Smooth muscle cell (in vitro differentiated cells): ENCODE data around the gene TMEM30A. TPM values are rescaled to one million over a fixed set of nuclear protein-coding genes. Genes with fewer than 3 reads are reported as not detected.

Experiments
- DNase-seq: peaks from one replicate; lab custom pipeline; 2025; ENCODE audit not compliant: unreplicated experiment; lab: John Stamatoyannopoulos, UW
- H2AFZ ChIP-seq: fragments of 200-600 bp; sonication (generic); 2 replicates; pipeline ENCODE4 v1.6.0; 2016; ENCODE audit warnings: antibody characterized with exemption, low read depth, mild to moderate bottlenecking
- H3F3A ChIP-seq: fragments of 200-600 bp; sonication (generic); 2 replicates; pipeline ENCODE4 v1.6.0; 2017; ENCODE audit warnings: antibody characterized with exemption, low read depth
- H3K27ac ChIP-seq: fragments of 200-600 bp; sonication (generic); 2 replicates; pipeline ENCODE4 v1.5.1; 2016; ENCODE audit warnings: low read depth, mild to moderate bottlenecking
- H3K27me3 ChIP-seq: fragments of 200-600 bp; sonication (generic); 2 replicates; pipeline ENCODE4 v1.6.1; 2016; ENCODE audit warnings: low read depth, mild to moderate bottlenecking
- H3K36me3 ChIP-seq: fragments of 200-600 bp; sonication (generic); 2 replicates; pipeline ENCODE4 v1.5.1; 2016; ENCODE audit warnings: low read depth
- H3K4me1 ChIP-seq: fragments of 200-600 bp; sonication (generic); 2 replicates; pipeline ENCODE4 v1.5.1; 2016; ENCODE audit warnings: low read depth
- H3K4me2 ChIP-seq: fragments of 200-600 bp; sonication (generic); 2 replicates; pipeline ENCODE4 v1.6.0; 2016; ENCODE audit warnings: mild to moderate bottlenecking
- H3K4me3 ChIP-seq: fragments of 200-600 bp; sonication (generic); 2 replicates; pipeline ENCODE4 v1.5.1; 2016; ENCODE audit warnings: mild to moderate bottlenecking
- H3K79me2 ChIP-seq: fragments of 200-600 bp; sonication (generic); 2 replicates; pipeline ENCODE4 v1.6.0; 2016; ENCODE audit warnings: low read depth, mild to moderate bottlenecking
- H3K9ac ChIP-seq: fragments of 200-600 bp; sonication (generic); 2 replicates; pipeline ENCODE4 v1.6.0; 2016; ENCODE audit warnings: low read depth
- H3K9me3 ChIP-seq: fragments of 200-600 bp; sonication (generic); replicated peaks from 2 replicates; pipeline ENCODE4 v1.5.1; 2016; ENCODE audit warnings: low read depth
- H4K20me1 ChIP-seq: fragments of 200-600 bp; sonication (generic); 2 replicates; pipeline ENCODE4 v1.6.0; 2016; ENCODE audit warnings: low read depth
- WGBS: methylation state at CpG from one replicate; pipeline ENCODE4 v1.1.7; 2016; ENCODE audit warnings: low lambda C conversion rate; 5-methylcytosine and 5-hydroxymethylcytosine counted together
- polyA plus RNA-seq: library from polyadenylated mRNA; unstranded; fragments of >200 nt; fragmentation: Nextera tagmentation; extraction: Ambion mirVana; gene quantifications from 2 replicates; pipeline ENCODE4 v1.2.1, GENCODE V29; 2016
- total RNA-seq: library from RNA; depleted of rRNA; stranded (reverse); fragments of >200 nt; gene quantifications from 2 replicates; pipeline ENCODE4 v1.2.3, GENCODE V29; 2014
- TF ChIP-seq, protein P1 (sequence below): fragments of 200-600 bp; sonication (generic); IDR thresholded peaks from 2 replicates; pipeline ENCODE4 v1.5.1; 2017; ENCODE audit warnings: borderline replicate concordance, mild to moderate bottlenecking, antibody characterized with exemption; ENCODE audit not compliant: insufficient read depth, poor library complexity, severe bottlenecking

The TMEM30A gene
- total and polyA plus RNA-seq, 2 experiments from 2014 or later = 110 to 230 TPM

GRCh38 chr6:75296811-75297779 is 12.5 kb upstream of the TMEM30A start:
- Histone ChIP-seq H3K27ac (no peak overlapping the region), H2AFZ (no peak overlapping the region), H4K20me1 (no peaks in the 10 kb centered on the region), H3K4me1 (peaks cover 16% of the 10 kb centered on the region), H3K79me2 (no peaks in the 10 kb centered on the region), H3F3A (no peaks in the 10 kb centered on the region), H3K9me3 (no peaks in the 10 kb centered on the region), H3K4me3 (no peak overlapping the region), H3K4me2 (no peak overlapping the region), H3K9ac (no peak overlapping the region), H3K27me3 (no peaks in the 10 kb centered on the region), H3K36me3 (no peaks in the 10 kb centered on the region)
- TF ChIP-seq, protein P1, sequence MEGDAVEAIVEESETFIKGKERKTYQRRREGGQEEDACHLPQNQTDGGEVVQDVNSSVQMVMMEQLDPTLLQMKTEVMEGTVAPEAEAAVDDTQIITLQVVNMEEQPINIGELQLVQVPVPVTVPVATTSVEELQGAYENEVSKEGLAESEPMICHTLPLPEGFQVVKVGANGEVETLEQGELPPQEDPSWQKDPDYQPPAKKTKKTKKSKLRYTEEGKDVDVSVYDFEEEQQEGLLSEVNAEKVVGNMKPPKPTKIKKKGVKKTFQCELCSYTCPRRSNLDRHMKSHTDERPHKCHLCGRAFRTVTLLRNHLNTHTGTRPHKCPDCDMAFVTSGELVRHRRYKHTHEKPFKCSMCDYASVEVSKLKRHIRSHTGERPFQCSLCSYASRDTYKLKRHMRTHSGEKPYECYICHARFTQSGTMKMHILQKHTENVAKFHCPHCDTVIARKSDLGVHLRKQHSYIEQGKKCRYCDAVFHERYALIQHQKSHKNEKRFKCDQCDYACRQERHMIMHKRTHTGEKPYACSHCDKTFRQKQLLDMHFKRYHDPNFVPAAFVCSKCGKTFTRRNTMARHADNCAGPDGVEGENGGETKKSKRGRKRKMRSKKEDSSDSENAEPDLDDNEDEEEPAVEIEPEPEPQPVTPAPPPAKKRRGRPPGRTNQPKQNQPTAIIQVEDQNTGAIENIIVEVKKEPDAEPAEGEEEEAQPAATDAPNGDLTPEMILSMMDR = peak; percentile 82
- DNase-seq = no peak
- WGBS = 0% methylated on average over 3 of the region's 3 CpGs

DNA sequence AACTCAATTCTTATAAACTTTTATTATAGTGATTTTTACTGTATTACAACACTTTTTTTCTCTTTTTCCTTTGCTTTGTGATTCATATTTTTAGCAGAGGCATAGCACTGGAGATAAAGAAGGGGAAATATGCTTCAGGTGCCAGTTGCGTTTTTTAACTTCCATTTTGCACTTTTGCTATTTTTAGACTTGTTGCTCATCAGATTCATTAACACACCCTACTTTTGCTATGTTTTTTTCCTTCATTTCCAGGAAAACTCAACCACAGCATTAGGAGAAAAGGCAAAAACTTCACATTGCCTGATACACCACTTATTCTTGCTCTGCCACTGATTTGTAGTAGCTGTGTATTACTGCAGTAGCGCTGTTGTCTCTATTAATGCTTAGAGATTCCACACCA is 8.0 kb upstream of the TMEM30A start:
- H2AFZ ChIP-seq = no peak overlapping the region
- H3K79me2 ChIP-seq = peaks cover 2% of the 10 kb centered on the region
- H3F3A ChIP-seq = no peaks in the 10 kb centered on the region
- no peaks in the 10 kb centered on the region for H3K27me3 ChIP-seq
- peaks cover 2% of the 10 kb centered on the region for H3K4me1 ChIP-seq
- WGBS = 90% methylated on average over 2 of the region's 2 CpGs
- H3K36me3 ChIP-seq = no peaks in the 10 kb centered on the region
- TF ChIP-seq, protein P1 = no peak
- no peak overlapping the region for H3K4me2 ChIP-seq
- no peak overlapping the region for H3K4me3 ChIP-seq
- no peaks in the 10 kb centered on the region for H4K20me1 ChIP-seq
- DNase-seq = no peak
- H3K9ac ChIP-seq = no peak overlapping the region
- no peak overlapping the region for H3K27ac ChIP-seq
- no peaks in the 10 kb centered on the region for H3K9me3 ChIP-seq

DNA sequence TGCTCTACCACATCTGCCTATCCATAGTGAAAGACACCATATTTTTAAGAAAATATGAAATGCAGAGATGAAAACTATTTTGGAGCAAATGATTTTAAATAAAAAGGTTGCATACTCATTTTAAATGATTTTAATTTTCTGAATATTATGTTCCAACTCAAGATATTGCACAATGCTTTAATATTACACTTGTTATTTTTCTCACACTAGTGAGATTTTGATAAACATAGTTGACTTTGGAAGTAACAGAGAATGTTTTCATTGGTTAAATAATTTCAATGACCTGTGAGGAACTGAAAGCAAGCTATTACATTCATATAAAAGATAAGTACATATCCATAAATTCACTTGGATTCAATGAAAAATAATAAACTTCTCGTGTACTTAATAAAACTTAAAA is 7.2 kb upstream of the TMEM30A start:
- Histone ChIP-seq H2AFZ (no peak overlapping the region), H3K9ac (no peak overlapping the region), H3K4me3 (no peak overlapping the region), H4K20me1 (no peaks in the 10 kb centered on the region), H3F3A (no peaks in the 10 kb centered on the region), H3K36me3 (no peaks in the 10 kb centered on the region), H3K79me2 (peaks cover 4% of the 10 kb centered on the region), H3K27ac (no peak overlapping the region), H3K9me3 (no peaks in the 10 kb centered on the region), H3K27me3 (no peaks in the 10 kb centered on the region), H3K4me1 (no peaks in the 10 kb centered on the region), H3K4me2 (no peak overlapping the region)
- TF ChIP-seq, protein P1 = no peak
- WGBS = 88% methylated on average over 1 of the region's 1 CpG
- no peak for DNase-seq
